HepG2 (cell line): ENCODE data around the gene GLRX2. TPM values are rescaled to one million over a fixed set of nuclear protein-coding genes. Genes with fewer than 3 reads are reported as not detected.

ENCODE experiments used
- ATAC-seq: fragments of 200-7000 bp; cut with Tn5 transposase; 3 replicates; pipeline ENCODE4 v1.9.1; 2020; ENCODE audit warnings: mild to moderate bottlenecking, moderate library complexity
- BruUV-seq: library from RNA; stranded (reverse); fragments of 400-500 nt; replicated peaks from 2 replicates; lab custom pipeline; 2021; lab: Mats Ljungman, UMichigan
- CTCF ChIA-PET: fragments of 300-600 bp; formaldehyde crosslinking; extraction: SDS; loops from one replicate; lab custom pipeline; 2021; ENCODE audit warnings: low total read pairs, inconsistent platforms, low intra/inter-chr PET ratio; lab: Yijun Ruan, JAX
- POLR2A ChIA-PET: fragments of 350-600 bp; sonication (Branson Sonifier 250); formaldehyde crosslinking; loops from one replicate; lab custom pipeline; 2020; ENCODE audit warnings: antibody characterized with exemption, inconsistent platforms; lab: Yijun Ruan, JAX
- DNase-seq: peaks from one replicate; pipeline ENCODE4 v3.0.0-alpha.2; 2015; ENCODE audit warnings: low spot score
- FAIRE-seq: peaks from 3 replicates; lab custom pipeline; 2011; peaks lifted over from hg19 to GRCh38; lab: Jason Lieb, UNC
- H2AFZ ChIP-seq: one replicate; pipeline ENCODE4 v1.6.1; 2011; ENCODE audit warnings: low read length, inconsistent platforms
- H3K27ac ChIP-seq: fragments of 300-600 bp; 3 replicates; pipeline ENCODE4 v1.8.0; 2011; ENCODE audit warnings: mixed run types, mild to moderate bottlenecking, mixed read lengths, low read length, inconsistent platforms; ENCODE audit not compliant: insufficient read depth; ENCODE audit errors: extremely low read length
- H3K27me3 ChIP-seq, 2 experiments: fragments of 200-600 bp in 1 of 2; 2 replicates in 1 of 2; 3 replicates in 1 of 2; pipeline versions ENCODE4 v1.6.0 to v1.8.0; 2011; ENCODE audit warnings: low read length in 2 of 2, mild to moderate bottlenecking in 2 of 2, moderate library complexity in 2 of 2, inconsistent platforms in 1 of 2; ENCODE audit not compliant: insufficient read depth in 2 of 2, control insufficient read depth in 1 of 2
- H3K36me3 ChIP-seq, 2 experiments: fragments of 200-600 bp in 1 of 2; replicated peaks in 1 of 2; 2 replicates in 1 of 2; 3 replicates in 1 of 2; pipeline versions ENCODE4 v1.5.1 to v1.8.0; 2011; ENCODE audit warnings: low read length in 2 of 2, inconsistent platforms in 1 of 2; ENCODE audit not compliant: insufficient read depth in 2 of 2, control insufficient read depth in 1 of 2
- H3K4me1 ChIP-seq: 2 replicates; pipeline ENCODE4 v1.5.1; 2012; ENCODE audit warnings: low read length, inconsistent platforms; ENCODE audit not compliant: insufficient read depth
- H3K4me2 ChIP-seq: 2 replicates; pipeline ENCODE4 v1.6.0; 2011; ENCODE audit warnings: low read depth, low read length, inconsistent platforms
- H3K4me3 ChIP-seq, 3 experiments: fragments of 200-600 bp in 1 of 3; sonication (generic), shearing (Covaris generic) in 1 of 3; replicated peaks in 1 of 3; 2 replicates each; pipeline ENCODE4 v1.5.1; 2011 to 2016; ENCODE audit warnings: low read length in 3 of 3, inconsistent platforms in 2 of 3, low read depth in 2 of 3, mild to moderate bottlenecking in 2 of 3, control low read depth in 1 of 3, mixed read lengths in 1 of 3; ENCODE audit not compliant: insufficient read depth in 1 of 3
- H3K79me2 ChIP-seq: one replicate; pipeline ENCODE4 v1.6.1; 2011; ENCODE audit warnings: low read length, inconsistent platforms; ENCODE audit not compliant: insufficient read depth
- H3K9ac ChIP-seq: 2 replicates; pipeline ENCODE4 v1.6.0; 2011; ENCODE audit warnings: mild to moderate bottlenecking, low read depth, low read length, inconsistent platforms; ENCODE audit not compliant: insufficient read depth
- H3K9me3 ChIP-seq: 2 replicates; pipeline ENCODE4 v1.5.1; 2012; ENCODE audit warnings: mild to moderate bottlenecking, low read length
- H4K20me1 ChIP-seq: 2 replicates; pipeline ENCODE4 v1.6.0; 2011; ENCODE audit warnings: inconsistent platforms, mild to moderate bottlenecking, low read length, moderate library complexity; ENCODE audit not compliant: insufficient read depth
- ARID2 ChIP-seq: sonication (generic); formaldehyde crosslinking; IDR thresholded peaks from 2 replicates; pipeline ENCODE4 v1.8.1; 2022; ENCODE audit warnings: mild to moderate bottlenecking, missing genetic modification reagents, borderline replicate concordance
- ARNT ChIP-seq: fragments of 450-650 bp; IDR thresholded peaks from 2 replicates; pipeline ENCODE4 v1.6.1; 2017
- BCLAF1 ChIP-seq: fragments of 450-650 bp; IDR thresholded peaks from 2 replicates; pipeline ENCODE4 v1.6.1; 2017; ENCODE audit warnings: mild to moderate bottlenecking
- BRCA1 ChIP-seq: sonication (generic); formaldehyde crosslinking; IDR thresholded peaks from 2 replicates; pipeline ENCODE4 v1.4.0; 2020; ENCODE audit warnings: missing genetic modification reagents
- CSRNP2 ChIP-seq: sonication (generic); formaldehyde crosslinking; conservative IDR thresholded peaks from 2 replicates; pipeline ENCODE4 v1.8.0; 2022; ENCODE audit warnings: low read depth, missing genetic modification reagents
- GMEB2 ChIP-seq: IDR thresholded peaks from 2 replicates; pipeline ENCODE4 v1.6.1; 2016; ENCODE audit warnings: missing biosample characterization, missing genetic modification reagents, low read depth
- KAT2B ChIP-seq: fragments of 150-350 bp; IDR thresholded peaks from 2 replicates; pipeline ENCODE4 v1.6.1; 2014; ENCODE audit warnings: low read depth, low read length, borderline replicate concordance
- ONECUT2 ChIP-seq: sonication (generic); formaldehyde crosslinking; IDR thresholded peaks from 2 replicates; pipeline ENCODE4 v1.4.0; 2020; ENCODE audit warnings: missing genetic modification reagents
- SMC3 ChIP-seq: IDR thresholded peaks from 2 replicates; pipeline ENCODE4 v1.6.1; 2011; ENCODE audit warnings: low read length, improper control_type of control experiment
- TRIM22 ChIP-seq: fragments of 450-650 bp; IDR thresholded peaks from 2 replicates; pipeline ENCODE4 v1.6.1; 2017
- U2AF1 ChIP-seq: fragments of 200-400 bp; formaldehyde crosslinking; optimal IDR thresholded peaks from 2 replicates; pipeline ENCODE3; 2017; ENCODE audit warnings: mild to moderate bottlenecking, low read depth, low read length
- ZMAT5 ChIP-seq: sonication (generic); formaldehyde crosslinking; IDR thresholded peaks from 2 replicates; pipeline ENCODE4 v1.5.0; 2020; ENCODE audit warnings: mild to moderate bottlenecking, low read depth, missing genetic modification reagents, borderline replicate concordance
- ZNF710 ChIP-seq: sonication (generic); formaldehyde crosslinking; IDR thresholded peaks from 2 replicates; pipeline ENCODE4 v1.5.0; 2020; ENCODE audit warnings: mild to moderate bottlenecking, missing genetic modification reagents, borderline replicate concordance
- ZNF772 ChIP-seq: sonication (generic); formaldehyde crosslinking; IDR thresholded peaks from 2 replicates; pipeline ENCODE4 v1.5.0; 2020; ENCODE audit warnings: mild to moderate bottlenecking, missing genetic modification reagents
- ZSCAN21 ChIP-seq: sonication (generic); formaldehyde crosslinking; IDR thresholded peaks from 2 replicates; pipeline ENCODE4 v1.8.0; 2022; ENCODE audit warnings: mild to moderate bottlenecking, missing genetic modification reagents, moderate library complexity, borderline replicate concordance
- WGBS: methylation state at CpG from one replicate; pipeline ENCODE4 v1.1.6; 2017; ENCODE audit warnings: low lambda C conversion rate; 5-methylcytosine and 5-hydroxymethylcytosine counted together
- in situ Hi-C: cut with HindIII; loops from 2 replicates; pipeline ENCODE4 v1.10.0; 2017; ENCODE audit warnings: low pct_unique_long_range_greater_than_20kb; ENCODE audit not compliant: extremely low pct_ligation_motif_present
- intact Hi-C: fragments of 100-400 bp; cut with micrococcal nuclease; formaldehyde crosslinking; loops from one replicate; pipeline ENCODE4 v1.10.0; 2022; ENCODE audit not compliant: unreplicated experiment
- polyA plus RNA-seq, 8 experiments: library from polyadenylated mRNA; depleted of rRNA in 3 of 8; stranded (reverse) in 7 of 8; unstranded in 1 of 8; fragments of >200 nt; fragmentation: Illumina TruSeq in 4 of 8; extraction: Trizol in 4 of 8; gene quantifications; 2 replicates each; pipeline versions ENCODE4 v1.2.1 to v1.2.3, GENCODE V29; 2011 to 2016; ENCODE audit warnings: low read depth in 4 of 8, missing spikeins in 1 of 8, mixed read lengths in 1 of 8; ENCODE audit not compliant: insufficient read depth in 1 of 8
- total RNA-seq, 5 experiments: library from RNA; depleted of rRNA; stranded (reverse); fragments of >200 nt; fragmentation: Illumina TruSeq; extraction: Trizol; gene quantifications; 2 replicates each; pipeline ENCODE4 v1.2.3, GENCODE V29; 2016; ENCODE audit warnings: low read depth in 1 of 5

GLRX2 gene
- total and polyA plus RNA-seq, 2 of the 13 experiments (the other 11 are each of a cell fraction or from before 2014, with no cell fraction given), result 11.9 to 39.0 TPM

GRCh38 chr1:193141804-193142203 is 36.6 kb upstream of the GLRX2 start:
- ChIA-PET POLR2A (no interaction called here), CTCF (no interaction called here)
- no TSS peak for BruUV-seq
- WGBS, result 92% methylated on average over 3 of the region's 3 CpGs
- Histone ChIP-seq H4K20me1 (no peaks in the 10 kb centered on the region), H3K79me2 (no peaks in the 10 kb centered on the region), H3K4me3 (no peak overlapping the region), H3K9me3 (no peaks in the 10 kb centered on the region), H3K27ac (no peak overlapping the region), H2AFZ (no peak overlapping the region), H3K4me2 (no peak overlapping the region), H3K9ac (no peak overlapping the region), H3K4me1 (no peaks in the 10 kb centered on the region), H3K27me3 (no peaks in the 10 kb centered on the region), H3K36me3 (peaks cover 2 to 70% of the 10 kb centered on the region in 2 experiments)
- no peak for TF ChIP-seq ZMAT5 (CRISPR knock-in tag)
- TF ChIP-seq CSRNP2, result no peak
- TF ChIP-seq GMEB2 (CRISPR knock-in tag), result no peak
- no peak for TF ChIP-seq ZSCAN21 (CRISPR knock-in tag)
- no peak for TF ChIP-seq ARID2 (CRISPR knock-in tag)
- TF ChIP-seq ONECUT2 (CRISPR knock-in tag), result no peak
- TF ChIP-seq ZNF772 (CRISPR knock-in tag), result no peak
- no peak for TF ChIP-seq TRIM22
- no peak for TF ChIP-seq U2AF1
- TF ChIP-seq BRCA1 (CRISPR knock-in tag), result no peak
- TF ChIP-seq BCLAF1, result no peak
- no peak for TF ChIP-seq SMC3
- no peak for TF ChIP-seq KAT2B
- TF ChIP-seq ARNT, result no peak
- TF ChIP-seq ZNF710 (CRISPR knock-in tag), result no peak
- intact Hi-C loops (no loop called here), in situ Hi-C loops (no loop called here)
- DNase-seq (no peak), ATAC-seq (no peak), FAIRE-seq (no peak)
